ENCODE data around the gene UBR1. TPM values are rescaled to one million over a fixed set of nuclear protein-coding genes. Genes with fewer than 3 reads are reported as not detected.

Gene UBR1
- total RNA-seq, 1 experiment from 2014 or later, result 22.2 TPM

GRCh38 chr15:42911058-42911592 is 194.7 kb downstream of the UBR1 start:
- no peak overlapping the region for H2BK120ac ChIP-seq (ENCODE audit: low read depth, low read length, poor library complexity, severe bottlenecking)
- H4K91ac ChIP-seq (ENCODE audit: insufficient read length, low read depth, low read length), result no peak overlapping the region
- H3K14ac ChIP-seq (ENCODE audit: insufficient read depth, low read length), result no peak overlapping the region
- H2BK5ac ChIP-seq (ENCODE audit: insufficient read length, low read length), result no peak overlapping the region
- no peak for TF ChIP-seq CTCF (conservative IDR thresholded peaks at IDR 0.05)
- Mint-ChIP-seq H3K9me3 (no peaks in the 10 kb centered on the region), H3K4me3 (no peak overlapping the region), H3K27me3 (ENCODE audit: low read depth) (no peaks in the 10 kb centered on the region), H3K36me3 (ENCODE audit: insufficient read depth in 1 of 3, low read depth in 3 of 3) (no peaks in the 10 kb centered on the region), H3K4me1 (no peaks in the 10 kb centered on the region), H3K27ac (peak overlapping the region in 1 of 3 experiments; percentile 78; a peak in 2 of 7 replicates)
- no peak overlapping the region for H2BK15ac ChIP-seq (ENCODE audit: low read depth, low read length)
- H3K4me1 ChIP-seq (ENCODE audit: insufficient read depth, low read length), result no peaks in the 10 kb centered on the region
- H2AK5ac ChIP-seq (ENCODE audit: insufficient read length, low read length), result no peak overlapping the region
- H2BK20ac ChIP-seq (ENCODE audit: low read depth, low read length, poor library complexity, severe bottlenecking), result no peak overlapping the region
- no peaks in the 10 kb centered on the region for H4K20me1 ChIP-seq (ENCODE audit: control insufficient read depth, insufficient read depth, insufficient read length)
- H3K79me1 ChIP-seq (ENCODE audit: insufficient read depth, low read depth, low read length, poor library complexity, severe bottlenecking), result peaks cover 6% of the 10 kb centered on the region
- H3K9ac ChIP-seq (ENCODE audit: extremely low read depth, insufficient read length, low read length), result no peak overlapping the region
- no peak overlapping the region for H3K27ac ChIP-seq (ENCODE audit: insufficient read length, low read depth, low read length)
- H3K18ac ChIP-seq (ENCODE audit: insufficient read length, low read depth, low read length), result no peak overlapping the region
- no peak overlapping the region for H3T11ph ChIP-seq (ENCODE audit: low read length)
- no peak overlapping the region for H3K4me2 ChIP-seq (ENCODE audit: insufficient read depth, insufficient read length, low read length)
- no peak for DNase-seq
- H3K23ac ChIP-seq (ENCODE audit: insufficient read length, low read depth, low read length), result no peak overlapping the region
- H3K23me2 ChIP-seq (ENCODE audit: insufficient read length, low read depth, low read length, poor library complexity, severe bottlenecking), result no peaks in the 10 kb centered on the region
- H3K27me3 ChIP-seq (ENCODE audit: insufficient read depth, low read length), result no peaks in the 10 kb centered on the region
- no CpG with 5 or more reads among the region's 5 CpGs for WGBS (ENCODE audit: extremely low coverage, insufficient read length, low lambda C conversion rate)
- H3K4ac ChIP-seq (ENCODE audit: low read depth, low read length), result no peak overlapping the region
- no peak overlapping the region for H4K8ac ChIP-seq (replicated peaks; ENCODE audit: insufficient read length, low read depth, low read length)
- H2BK12ac ChIP-seq (ENCODE audit: insufficient read length, low read depth, low read length), result no peak overlapping the region
- no peak overlapping the region for H3K56ac ChIP-seq (ENCODE audit: insufficient read length, low read depth, low read length)
- no peaks in the 10 kb centered on the region for H3K9me3 ChIP-seq (ENCODE audit: control insufficient read depth, low read depth, low read length)
- no peak overlapping the region for H2AFZ ChIP-seq (ENCODE audit: low read length)
- H4K5ac ChIP-seq (ENCODE audit: insufficient read length, low read depth, low read length), result no peak overlapping the region
- H3K79me2 ChIP-seq (ENCODE audit: insufficient read depth, low read length), result peaks cover 2% of the 10 kb centered on the region; the same call in 1 of the 2 replicates
